IPS DF 4.7 (cell line): ENCODE measurements around the gene ASCL3.
A peak's percentile ranks its signal among the peaks of the same experiment; 100 is the strongest.
"Not testable (repeated sequence)": the region's sequence is repeated elsewhere in the genome, so short reads cannot be mapped to it uniquely, and the experiment has no call there.

Experiments used
- DNase-seq: peaks from one replicate; pipeline ENCODE4 v3.0.0-alpha.2; 2013; ENCODE audit warnings: low spot score; ENCODE audit errors: extremely low read depth

ASCL3 gene

DNA sequence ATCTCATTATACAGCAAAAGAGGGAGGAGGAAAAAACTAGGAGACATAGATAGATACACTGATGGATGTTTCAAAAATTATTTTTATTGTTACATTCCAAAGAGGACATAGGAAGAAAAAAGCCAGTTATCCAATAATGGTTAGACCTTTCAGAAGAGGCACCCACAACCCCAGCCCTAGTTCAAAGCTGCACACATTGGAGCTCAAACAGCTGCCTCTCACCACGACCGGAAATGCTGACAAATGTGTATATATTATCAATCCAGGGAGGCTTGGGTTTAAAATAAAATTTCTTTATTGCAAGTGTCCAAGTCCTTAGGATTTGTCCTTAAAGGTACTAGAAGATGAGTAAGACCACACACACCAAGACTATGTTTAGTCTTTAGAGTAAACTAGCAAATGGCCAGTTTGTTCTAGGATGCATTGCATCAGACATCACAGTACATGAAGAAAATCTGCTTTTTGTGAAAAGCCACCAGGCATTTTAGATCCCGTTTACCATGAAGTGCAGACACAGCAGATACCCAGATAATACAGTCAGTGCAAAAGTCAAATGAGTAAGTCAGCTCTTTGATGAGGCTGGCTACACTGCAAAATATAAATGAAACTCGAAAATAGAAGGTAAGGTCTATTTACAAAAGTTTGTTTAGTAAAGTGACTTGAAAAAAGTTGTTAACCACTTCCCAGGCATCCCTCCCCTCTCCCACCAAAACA, 4.6 kb upstream of the ASCL3 start:
- DNase-seq, result no peak

DNA sequence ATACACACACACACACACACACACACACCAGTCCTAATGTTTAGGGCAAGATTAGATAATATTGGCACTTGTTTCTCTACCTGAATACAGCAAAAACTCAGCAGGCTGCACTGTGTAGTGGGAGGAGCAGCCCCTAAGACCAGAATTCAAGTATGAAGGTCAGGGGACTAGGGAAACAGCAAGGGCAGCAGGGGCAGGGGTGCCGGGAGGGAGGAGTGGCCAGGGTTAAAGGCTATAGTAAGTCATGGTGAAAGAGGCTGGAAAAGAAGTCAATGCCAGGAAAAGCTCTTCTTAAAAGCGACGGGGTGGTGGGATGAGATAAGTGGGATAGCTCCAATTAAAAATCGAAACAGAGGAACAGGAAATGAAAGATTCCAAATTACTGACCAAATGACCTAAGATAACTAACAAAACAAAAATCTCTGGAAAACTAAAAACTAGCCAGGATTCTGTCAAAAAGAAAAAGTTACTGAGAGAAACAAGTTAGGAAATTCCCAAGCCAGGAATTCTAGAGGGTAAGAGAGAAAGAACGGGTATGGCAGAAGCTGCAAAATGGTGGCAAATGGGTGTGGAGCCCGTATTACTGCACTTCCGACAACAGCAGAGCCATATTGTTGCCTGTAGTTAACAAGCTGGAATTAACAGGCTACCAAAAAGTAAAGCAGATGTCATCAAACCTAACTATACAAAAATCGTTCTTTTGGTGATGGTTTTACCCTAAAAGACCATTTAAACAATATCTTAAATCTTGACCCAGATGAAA, 1.3 kb downstream of the ASCL3 start:
- DNase-seq, result no peak

DNA sequence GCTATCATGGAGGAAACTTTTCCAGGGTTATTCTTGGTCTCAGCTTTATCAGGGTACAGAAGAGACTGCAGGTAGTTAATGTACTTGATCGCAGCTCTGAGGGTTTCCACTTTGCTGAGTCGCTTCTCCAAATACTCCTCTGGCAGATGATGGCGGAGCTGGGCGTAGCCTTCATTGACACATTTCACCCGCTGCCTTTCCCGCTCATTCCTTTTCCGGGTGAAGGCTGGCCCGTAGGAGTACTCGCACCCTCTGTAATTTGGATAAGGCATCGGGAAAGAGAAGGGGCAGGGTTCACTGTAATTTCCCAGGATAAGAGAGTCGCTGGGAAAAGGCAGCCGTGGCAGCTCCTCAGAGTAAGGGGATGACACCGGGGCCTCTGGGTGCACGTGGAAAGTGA, 5.2 kb downstream of the ASCL3 start:
- DNase-seq, result no peak

GRCh38 chr11:8937159-8937558, 5.7 kb downstream of the ASCL3 start:
- no peak for DNase-seq

GRCh38 chr11:8935789-8936188, 7.0 kb downstream of the ASCL3 start:
- not testable (repeated sequence) for DNase-seq

DNA sequence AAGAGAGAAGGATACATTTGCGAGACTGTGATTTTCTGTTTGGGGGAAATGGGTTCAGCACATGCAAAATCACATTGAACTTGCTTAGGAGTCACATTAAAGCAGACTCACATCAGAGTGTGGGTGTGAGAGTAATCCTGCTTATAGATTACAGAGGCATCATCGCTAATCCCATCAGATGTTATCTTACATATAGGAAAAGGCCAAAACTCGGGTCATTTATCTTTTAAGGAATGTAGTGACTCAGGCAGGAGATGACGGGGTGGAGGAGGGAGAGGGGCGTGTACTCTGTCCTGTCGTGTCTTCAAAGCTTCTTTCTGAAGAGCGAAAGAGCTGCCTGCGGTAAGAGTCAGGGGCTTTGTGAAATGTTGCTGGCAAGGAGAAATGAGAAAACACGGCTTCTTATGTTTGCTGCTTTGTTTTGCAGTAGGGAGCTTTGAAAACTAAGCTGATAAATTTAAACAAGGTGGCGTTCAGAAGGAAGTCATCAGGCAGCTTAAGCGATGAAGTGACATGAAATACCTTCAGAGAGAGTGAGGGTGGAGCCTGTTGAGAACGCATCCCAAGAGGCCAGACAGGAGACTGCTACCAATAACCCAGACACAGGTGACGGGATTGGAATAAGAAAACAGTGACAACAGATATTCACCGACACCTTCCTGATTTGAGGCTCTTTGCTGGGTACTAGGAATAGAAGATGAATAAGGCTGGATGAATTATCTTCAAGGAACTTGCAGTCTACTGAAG, 7.9 kb downstream of the ASCL3 start:
- DNase-seq, result no peak

DNA sequence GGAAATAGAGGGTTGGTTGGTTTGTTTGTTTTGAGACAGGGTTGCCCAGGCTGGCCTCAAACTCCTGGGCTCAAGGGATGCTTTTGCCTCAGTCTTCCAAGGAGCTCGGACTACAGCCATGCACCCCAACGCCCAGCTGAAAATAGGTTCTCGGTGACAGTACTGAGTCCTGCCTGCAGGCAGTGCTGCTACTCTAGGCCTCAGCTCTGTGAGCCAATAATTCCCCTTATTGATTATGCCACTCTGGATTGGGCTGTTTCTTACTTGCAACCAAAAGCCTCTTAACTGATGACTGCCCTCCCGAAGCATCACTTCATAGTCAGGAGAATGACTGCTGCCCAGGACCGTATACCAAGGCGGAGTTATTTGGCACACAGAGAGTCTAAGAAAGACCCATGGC, 8.9 kb downstream of the ASCL3 start:
- no peak for DNase-seq

- DNase-seq, result no peak
Observed at GRCh38 chr11:8932564-8933180, 10.1 kb downstream of the ASCL3 start, which contains the start of gene C11orf16. Gene C11orf16 (minus strand): TSS chr11:8932947. CDS start chr11:8932308, 639 bp downstream.

GRCh38 chr11:8930456-8931175, 12.2 kb downstream of the ASCL3 start:
- no peak for DNase-seq

- no peak for DNase-seq
Observed at GRCh38 chr11:8928981-8929615, 13.7 kb downstream of the ASCL3 start.

- DNase-seq, result no peak
Observed at GRCh38 chr11:8928205-8928604, 14.6 kb downstream of the ASCL3 start.

GRCh38 chr11:8927233-8927632, 15.6 kb downstream of the ASCL3 start:
- no peak for DNase-seq

DNA sequence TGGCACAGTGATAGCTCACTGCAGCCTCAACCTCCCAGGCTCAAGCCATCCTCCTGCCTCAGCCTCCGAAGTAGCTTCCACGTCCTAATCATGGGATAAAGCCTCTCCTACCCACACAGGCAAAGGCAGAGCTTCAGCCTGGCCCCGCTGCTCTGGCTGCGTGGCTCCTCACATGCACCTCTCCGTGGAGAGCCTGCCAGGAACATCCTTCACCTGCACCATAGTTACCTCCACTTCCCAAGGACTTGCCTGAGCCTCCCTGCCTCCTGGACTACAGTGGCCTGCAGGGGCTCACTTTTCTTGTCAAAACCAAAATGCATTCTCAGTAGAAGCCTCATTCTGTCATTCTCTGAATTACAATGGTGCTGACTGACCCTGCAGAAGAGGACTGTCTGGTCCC, 16.6 kb downstream of the ASCL3 start:
- no peak for DNase-seq

DNA sequence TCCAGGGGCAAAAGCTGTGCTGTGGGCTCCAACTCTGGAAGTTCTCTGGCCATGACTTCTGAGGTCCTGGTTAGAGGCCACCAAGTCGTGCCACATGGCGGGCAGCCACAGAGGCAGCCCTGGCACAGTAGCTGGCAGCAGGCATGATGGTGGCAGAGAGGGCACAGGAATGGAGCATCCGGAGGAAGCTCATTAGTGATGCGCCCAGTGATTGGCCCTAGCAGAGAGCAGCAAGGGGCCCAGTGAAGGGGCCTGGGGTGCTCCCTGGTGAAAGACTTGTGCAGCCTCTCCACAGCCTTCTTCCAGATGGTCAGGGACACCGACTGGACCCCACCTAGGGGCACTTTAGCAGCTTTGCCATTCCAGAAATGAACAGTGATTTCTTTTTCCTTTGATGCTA, 17.1 kb downstream of the ASCL3 start:
- DNase-seq, result no peak

- no peak for DNase-seq
Observed at GRCh38 chr11:8922691-8923090, 20.1 kb downstream of the ASCL3 start.

DNA sequence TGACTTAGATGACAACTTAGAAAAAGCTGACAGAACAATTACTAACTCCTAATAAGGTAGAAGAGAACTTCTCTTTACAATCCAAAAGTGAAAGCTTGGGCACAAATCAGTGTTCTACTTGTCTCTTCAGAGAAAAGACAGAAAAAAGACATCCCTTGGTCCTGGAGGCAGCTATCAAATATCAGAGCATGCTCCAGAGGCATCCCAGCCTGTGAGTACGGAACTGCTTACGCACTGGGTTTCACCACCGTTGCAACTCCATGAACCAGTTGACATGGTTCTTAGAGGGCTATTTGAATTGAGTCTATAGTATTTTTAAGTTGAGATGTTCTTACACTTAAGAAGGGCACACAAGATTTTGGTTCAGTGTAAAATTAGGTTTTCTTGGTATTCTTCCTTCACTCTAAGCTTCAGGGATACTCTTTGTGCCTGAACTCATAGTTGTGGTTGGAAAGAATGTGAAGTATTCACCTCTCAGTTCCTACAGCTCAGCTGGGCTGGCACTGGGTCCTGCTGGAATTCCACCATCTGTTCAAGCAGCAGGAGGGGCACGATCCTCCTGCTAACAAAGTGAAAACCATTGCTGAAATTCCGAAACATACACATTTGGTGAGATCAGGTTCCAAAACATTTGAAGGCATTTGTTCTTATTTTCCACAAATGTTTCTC, 25.5 kb downstream of the ASCL3 start:
- DNase-seq, result no peak

DNA sequence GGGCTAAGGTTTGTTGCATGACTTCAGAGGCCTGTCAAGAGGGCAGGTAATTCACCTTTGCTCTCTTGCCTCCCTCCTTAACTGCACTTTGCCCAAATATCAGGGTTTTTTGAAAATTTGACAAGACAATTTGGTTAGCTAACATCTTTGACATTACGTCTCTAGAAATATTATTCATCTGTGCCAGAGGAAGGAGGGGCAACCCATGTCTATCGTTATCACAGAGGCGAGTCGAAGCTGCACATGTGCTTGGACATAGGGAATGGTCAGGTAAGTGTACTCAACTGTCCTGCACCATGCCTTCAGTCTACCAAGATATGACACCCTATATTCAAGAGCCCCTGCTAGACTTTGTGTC, 28.2 kb downstream of the ASCL3 start:
- DNase-seq, result no peak

DNA sequence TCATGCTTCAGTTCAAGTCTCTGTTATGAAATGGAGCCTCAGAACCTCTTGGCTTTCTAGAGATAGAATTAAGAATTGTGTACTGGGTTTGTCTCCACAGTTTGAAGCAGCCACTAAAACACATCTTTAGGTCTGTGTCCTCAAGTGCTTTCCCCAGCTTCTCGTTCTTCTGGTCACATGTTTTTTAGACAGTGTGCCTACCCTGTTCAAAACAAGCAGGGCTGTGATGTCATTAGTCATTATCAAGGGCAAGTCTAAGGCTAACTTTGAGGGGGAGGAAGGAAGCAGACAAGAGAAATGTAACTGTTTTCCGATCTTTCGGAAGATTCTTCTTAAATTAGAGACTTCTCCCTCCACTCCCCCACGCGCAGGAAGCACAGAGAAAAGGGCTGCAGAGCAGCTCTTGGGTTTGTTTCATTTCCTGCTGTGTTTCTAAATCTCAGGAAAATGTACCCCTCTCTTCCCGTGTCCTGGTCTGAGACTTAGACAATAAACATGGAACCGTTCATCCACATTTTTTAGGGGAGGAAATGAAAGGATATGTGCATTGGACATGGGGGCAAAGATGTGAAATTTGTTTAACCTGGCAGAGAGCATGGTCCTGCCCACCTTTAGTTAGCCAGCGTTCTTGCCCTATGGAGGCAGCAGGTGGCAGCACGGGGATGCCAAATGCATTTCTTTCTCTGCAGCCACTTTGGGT, 28.7 kb downstream of the ASCL3 start:
- DNase-seq, result no peak

DNA sequence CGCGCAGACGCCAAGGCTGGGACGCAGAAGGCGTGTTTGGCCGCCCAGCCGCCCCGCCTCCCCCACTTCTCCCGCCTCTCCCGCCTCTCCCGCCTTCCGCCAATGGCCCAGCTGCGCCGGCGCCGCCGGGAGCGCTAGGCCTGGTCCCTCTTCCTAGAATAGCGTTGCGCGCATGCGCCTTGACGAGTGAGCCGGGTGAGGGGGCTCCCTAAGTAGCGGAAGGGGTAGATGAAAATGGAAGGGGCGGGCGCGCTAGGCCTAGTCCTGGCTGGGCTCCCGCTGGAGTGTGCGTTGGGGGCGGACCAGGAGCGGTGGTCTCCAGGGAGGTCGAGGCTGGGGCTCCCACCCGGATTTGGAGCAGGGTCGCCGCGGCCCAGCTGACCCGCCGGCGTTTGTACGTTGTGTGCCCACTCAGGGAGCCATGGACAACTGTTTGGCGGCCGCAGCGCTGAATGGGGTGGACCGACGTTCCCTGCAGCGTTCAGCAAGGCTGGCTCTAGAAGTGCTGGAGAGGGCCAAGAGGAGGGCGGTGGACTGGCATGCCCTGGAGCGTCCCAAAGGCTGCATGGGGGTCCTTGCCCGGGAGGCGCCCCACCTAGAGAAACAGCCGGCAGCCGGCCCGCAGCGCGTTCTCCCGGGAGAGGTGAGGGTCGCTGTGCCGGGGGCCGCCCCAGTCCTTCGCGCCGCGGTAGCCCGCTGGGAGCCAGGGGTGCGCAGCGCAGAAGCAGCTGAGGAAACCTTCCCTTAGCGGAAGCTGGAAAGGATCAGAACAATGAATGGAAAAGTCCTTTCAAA, 31.6 kb downstream of the ASCL3 start, which contains the start of gene AKIP1:
TSS of gene AKIP1 (plus strand) at position 161 of the 795 bp plus-strand sequence. CDS start at position 422, 261 bp downstream.
- DNase-seq, result peak; percentile 88
